ENCODE measurements around the gene CCR5AS.

Gene CCR5AS

GRCh38 chr3:46374755-46375154 is 32.1 kb downstream of the CCR5AS start:
- H3K4me1 ChIP-seq = no peaks in the 10 kb centered on the region

GRCh38 chr3:46372492-46373359 is 34.1 kb downstream of the CCR5AS start:
- TF ChIP-seq, protein P1, sequence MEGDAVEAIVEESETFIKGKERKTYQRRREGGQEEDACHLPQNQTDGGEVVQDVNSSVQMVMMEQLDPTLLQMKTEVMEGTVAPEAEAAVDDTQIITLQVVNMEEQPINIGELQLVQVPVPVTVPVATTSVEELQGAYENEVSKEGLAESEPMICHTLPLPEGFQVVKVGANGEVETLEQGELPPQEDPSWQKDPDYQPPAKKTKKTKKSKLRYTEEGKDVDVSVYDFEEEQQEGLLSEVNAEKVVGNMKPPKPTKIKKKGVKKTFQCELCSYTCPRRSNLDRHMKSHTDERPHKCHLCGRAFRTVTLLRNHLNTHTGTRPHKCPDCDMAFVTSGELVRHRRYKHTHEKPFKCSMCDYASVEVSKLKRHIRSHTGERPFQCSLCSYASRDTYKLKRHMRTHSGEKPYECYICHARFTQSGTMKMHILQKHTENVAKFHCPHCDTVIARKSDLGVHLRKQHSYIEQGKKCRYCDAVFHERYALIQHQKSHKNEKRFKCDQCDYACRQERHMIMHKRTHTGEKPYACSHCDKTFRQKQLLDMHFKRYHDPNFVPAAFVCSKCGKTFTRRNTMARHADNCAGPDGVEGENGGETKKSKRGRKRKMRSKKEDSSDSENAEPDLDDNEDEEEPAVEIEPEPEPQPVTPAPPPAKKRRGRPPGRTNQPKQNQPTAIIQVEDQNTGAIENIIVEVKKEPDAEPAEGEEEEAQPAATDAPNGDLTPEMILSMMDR (IDR thresholded peaks at IDR 0.05 in 4 of 5, conservative IDR thresholded peaks at IDR 0.05 in 1 of 5) = peak in 1 of 5 experiments; percentile 22
- TF ChIP-seq POLR2A (IDR thresholded peaks at IDR 0.05) = no peak
- Histone ChIP-seq H3K9me3 (no peaks in the 10 kb centered on the region), H3K4me3 (no peak overlapping the region), H3K4me1 (no peaks in the 10 kb centered on the region), H3K36me3 (no peaks in the 10 kb centered on the region), H3K27me3 (peaks cover 0 to 10% (median 2%) of the 10 kb centered on the region in 3 donors), H3K27ac (no peak overlapping the region)
- DNase-seq = no peak
- no peak for ATAC-seq
- in situ Hi-C loops (cut with MboI; ENCODE audit: low sequenced_read_pairs in 4 of 4) (loop anchor here in 1 of 4 donors (10.0 to 25.0 kb wide), 3 partner anchors 98 to 435 kb away; partner anchors contain the start of gene CXCR6), intact Hi-C loops (cut with DNase I; ENCODE audit: low total_unique reads) (loop anchor here (10.0 kb wide), 1 partner anchor 288 kb away; no protein-coding TSS in a partner anchor)

More at GRCh38 chr3:46374755-46375154, 32.1 kb downstream of the CCR5AS start:
- intact Hi-C loops (cut with DNase I; ENCODE audit: low total_unique reads) = loop anchor here (10.0 kb wide), 1 partner anchor 290 kb away; no protein-coding TSS in a partner anchor
- H3K4me3 ChIP-seq = no peak overlapping the region
- H3K36me3 ChIP-seq = no peaks in the 10 kb centered on the region
- H3K27me3 ChIP-seq = peaks cover 0 to 6% (median under 1%) of the 10 kb centered on the region in 3 donors
- no peak for TF ChIP-seq POLR2A (IDR thresholded peaks at IDR 0.05)
- TF ChIP-seq, protein P1 (IDR thresholded peaks at IDR 0.05 in 4 of 5, conservative IDR thresholded peaks at IDR 0.05 in 1 of 5) = no peak
- H3K9me3 ChIP-seq = no peaks in the 10 kb centered on the region
- no peak overlapping the region for H3K27ac ChIP-seq
- DNase-seq (no peak), ATAC-seq (no peak)
- in situ Hi-C loops (cut with MboI; ENCODE audit: low sequenced_read_pairs in 4 of 4) = loop anchor here in 1 of 4 donors (10.0 to 25.0 kb wide), 3 partner anchors 100 to 437 kb away; partner anchors contain the start of gene CXCR6

GRCh38 chr3:46371519-46372340 is 35.1 kb downstream of the CCR5AS start:
- peaks cover 0 to 10% (median 2%) of the 10 kb centered on the region in 3 donors for H3K27me3 ChIP-seq
- H3K4me1 ChIP-seq = no peaks in the 10 kb centered on the region
- no peak overlapping the region for H3K27ac ChIP-seq
- DNase-seq (no peak), ATAC-seq (no peak)
- no peak for TF ChIP-seq POLR2A (IDR thresholded peaks at IDR 0.05)
- TF ChIP-seq, protein P1 (IDR thresholded peaks at IDR 0.05 in 4 of 5, conservative IDR thresholded peaks at IDR 0.05 in 1 of 5) = no peak
- no peak overlapping the region for H3K4me3 ChIP-seq
- H3K9me3 ChIP-seq = no peaks in the 10 kb centered on the region
- no peaks in the 10 kb centered on the region for H3K36me3 ChIP-seq
- intact Hi-C loops (cut with DNase I; ENCODE audit: low total_unique reads) (loop anchor here (10.0 kb wide), 1 partner anchor 287 kb away; no protein-coding TSS in a partner anchor), in situ Hi-C loops (cut with MboI; ENCODE audit: low sequenced_read_pairs in 4 of 4) (loop anchor here in 1 of 4 donors (10.0 to 25.0 kb wide), 3 partner anchors 97 to 434 kb away; partner anchors contain the start of gene CXCR6)

- no peaks in the 10 kb centered on the region for H3K9me3 ChIP-seq
- ATAC-seq (no peak), DNase-seq (no peak)
- in situ Hi-C loops (cut with MboI; ENCODE audit: low sequenced_read_pairs in 4 of 4) (loop anchor here in 1 of 4 donors (10.0 to 25.0 kb wide), 3 partner anchors 96 to 434 kb away; partner anchors contain the start of gene CXCR6), intact Hi-C loops (cut with DNase I; ENCODE audit: low total_unique reads) (loop anchor here (10.0 kb wide), 1 partner anchor 286 kb away; no protein-coding TSS in a partner anchor)
- no peak within 1 kb of the TSS for H3K27ac ChIP-seq
- no peak within 1 kb of the TSS for H3K4me3 ChIP-seq
- TF ChIP-seq, protein P1 (IDR thresholded peaks at IDR 0.05 in 4 of 5, conservative IDR thresholded peaks at IDR 0.05 in 1 of 5) = no peak
- TF ChIP-seq POLR2A (IDR thresholded peaks at IDR 0.05) = no peak
- H3K36me3 ChIP-seq = no peaks in the 10 kb centered on the region
- peaks cover 0 to 10% (median 2%) of the 10 kb centered on the region in 3 donors for H3K27me3 ChIP-seq
- no peaks in the 10 kb centered on the region for H3K4me1 ChIP-seq
Measured at GRCh38 chr3:46370839-46371518, 35.9 kb downstream of the CCR5AS start, which contains the start of gene CCR5. Gene CCR5, plus strand, starts transcription at chr3:46370946. Its CDS starts 1,957 bp downstream, at chr3:46372903.
